Effector CD8-positive, alpha-beta T cell (primary cell): ENCODE results near the gene HOXD1.

Source experiments
- DNase-seq: peaks from one replicate; lab custom pipeline; 2025; lab: John Stamatoyannopoulos, UW

Gene HOXD1

DNA sequence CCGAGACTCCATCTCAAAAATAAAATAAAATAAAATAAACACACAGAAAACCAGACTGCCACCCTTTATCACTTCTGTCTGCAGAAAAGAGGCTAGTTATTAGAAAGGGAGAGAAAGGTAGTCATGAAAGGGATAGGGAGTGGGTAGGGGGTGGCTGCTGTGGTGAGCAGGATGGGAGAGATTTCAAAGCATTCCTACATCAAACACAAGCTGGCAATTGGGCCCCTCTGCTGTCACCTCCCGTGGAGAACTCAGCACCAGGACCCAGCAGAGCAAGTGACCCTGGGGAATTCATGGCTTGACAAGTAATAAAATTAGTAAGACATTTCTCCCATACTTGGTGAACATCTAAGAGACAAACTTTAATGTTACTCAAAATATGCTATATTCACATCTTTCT is 3.7 kb upstream of the HOXD1 start:
- DNase-seq = no peak

DNA sequence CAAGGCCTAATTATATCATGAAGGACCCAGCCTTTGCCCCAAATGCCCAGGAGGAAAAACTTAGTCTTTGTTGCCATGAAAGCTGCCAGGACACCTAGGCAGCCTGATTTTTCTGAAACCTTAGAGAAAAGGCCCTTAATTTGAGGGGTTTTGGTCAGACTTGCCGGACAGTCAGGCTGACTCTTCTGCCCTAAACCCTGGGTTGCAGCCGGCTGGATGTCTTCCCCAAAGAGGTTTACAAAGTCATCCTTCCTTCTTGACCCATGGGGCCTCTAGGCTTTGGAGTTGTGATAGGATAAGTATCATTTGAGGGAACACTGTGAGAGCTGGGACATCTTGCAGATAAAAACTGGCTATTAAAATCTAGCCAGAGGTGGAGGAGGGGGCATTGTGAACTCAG is 2.4 kb upstream of the HOXD1 start:
- no peak for DNase-seq

DNA sequence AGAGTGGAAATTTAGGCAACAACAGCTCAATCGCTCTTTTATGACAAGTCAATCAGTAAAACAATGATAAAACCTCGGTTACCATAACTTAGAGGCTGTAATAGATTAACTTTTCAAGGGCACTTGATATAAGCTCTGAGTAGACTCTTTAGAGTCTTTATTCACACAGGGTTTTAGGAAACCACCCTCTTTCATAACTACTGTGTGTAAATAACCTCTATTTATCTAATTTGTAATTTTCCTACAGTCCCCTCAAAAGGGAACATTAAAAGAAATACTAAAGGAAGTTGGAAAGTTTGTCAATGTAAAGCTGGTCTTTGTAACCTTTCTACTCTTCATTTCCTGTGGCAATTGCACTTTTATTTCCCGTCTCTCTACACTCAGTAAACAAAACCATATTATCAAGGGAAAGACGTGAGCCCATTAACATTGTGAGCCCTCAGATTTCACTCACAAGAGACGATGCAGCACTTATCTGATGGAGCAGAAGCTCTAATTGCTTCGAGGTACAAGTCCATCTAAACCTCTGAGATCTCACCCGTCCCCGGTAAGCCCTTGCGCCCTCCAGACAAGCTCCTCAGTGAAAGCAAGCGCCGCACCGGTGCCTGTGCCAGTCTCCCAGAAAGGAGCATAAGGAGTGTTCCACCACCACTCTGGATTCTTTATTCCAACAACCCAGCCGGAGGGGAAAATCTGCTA is 1.1 kb upstream of the HOXD1 start:
- no peak for DNase-seq

DNA sequence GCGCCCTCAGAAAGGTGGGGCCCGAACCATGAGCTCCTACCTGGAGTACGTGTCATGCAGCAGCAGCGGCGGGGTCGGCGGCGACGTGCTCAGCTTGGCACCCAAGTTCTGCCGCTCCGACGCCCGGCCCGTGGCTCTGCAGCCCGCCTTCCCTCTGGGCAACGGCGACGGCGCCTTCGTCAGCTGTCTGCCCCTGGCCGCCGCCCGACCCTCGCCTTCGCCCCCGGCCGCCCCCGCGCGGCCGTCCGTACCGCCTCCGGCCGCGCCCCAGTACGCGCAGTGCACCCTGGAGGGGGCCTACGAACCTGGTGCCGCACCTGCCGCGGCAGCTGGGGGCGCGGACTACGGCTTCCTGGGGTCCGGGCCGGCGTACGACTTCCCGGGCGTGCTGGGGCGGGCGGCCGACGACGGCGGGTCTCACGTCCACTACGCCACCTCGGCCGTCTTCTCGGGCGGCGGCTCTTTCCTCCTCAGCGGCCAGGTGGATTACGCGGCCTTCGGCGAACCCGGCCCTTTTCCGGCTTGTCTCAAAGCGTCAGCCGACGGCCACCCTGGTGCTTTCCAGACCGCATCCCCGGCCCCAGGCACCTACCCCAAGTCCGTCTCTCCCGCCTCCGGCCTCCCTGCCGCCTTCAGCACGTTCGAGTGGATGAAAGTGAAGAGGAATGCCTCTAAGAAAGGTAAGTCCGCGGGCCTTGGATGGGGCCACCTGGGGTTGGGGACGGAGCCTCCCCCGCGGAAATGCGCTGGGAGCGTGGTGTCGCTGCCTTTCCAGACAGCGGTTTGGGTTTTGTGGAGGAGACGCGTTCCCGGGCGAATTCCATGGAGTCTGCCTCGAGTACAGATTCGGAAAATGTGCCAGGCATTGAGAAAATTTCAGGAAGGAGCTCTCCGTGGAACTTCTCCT is 559 bp downstream of the HOXD1 start:
- DNase-seq = no peak

DNA sequence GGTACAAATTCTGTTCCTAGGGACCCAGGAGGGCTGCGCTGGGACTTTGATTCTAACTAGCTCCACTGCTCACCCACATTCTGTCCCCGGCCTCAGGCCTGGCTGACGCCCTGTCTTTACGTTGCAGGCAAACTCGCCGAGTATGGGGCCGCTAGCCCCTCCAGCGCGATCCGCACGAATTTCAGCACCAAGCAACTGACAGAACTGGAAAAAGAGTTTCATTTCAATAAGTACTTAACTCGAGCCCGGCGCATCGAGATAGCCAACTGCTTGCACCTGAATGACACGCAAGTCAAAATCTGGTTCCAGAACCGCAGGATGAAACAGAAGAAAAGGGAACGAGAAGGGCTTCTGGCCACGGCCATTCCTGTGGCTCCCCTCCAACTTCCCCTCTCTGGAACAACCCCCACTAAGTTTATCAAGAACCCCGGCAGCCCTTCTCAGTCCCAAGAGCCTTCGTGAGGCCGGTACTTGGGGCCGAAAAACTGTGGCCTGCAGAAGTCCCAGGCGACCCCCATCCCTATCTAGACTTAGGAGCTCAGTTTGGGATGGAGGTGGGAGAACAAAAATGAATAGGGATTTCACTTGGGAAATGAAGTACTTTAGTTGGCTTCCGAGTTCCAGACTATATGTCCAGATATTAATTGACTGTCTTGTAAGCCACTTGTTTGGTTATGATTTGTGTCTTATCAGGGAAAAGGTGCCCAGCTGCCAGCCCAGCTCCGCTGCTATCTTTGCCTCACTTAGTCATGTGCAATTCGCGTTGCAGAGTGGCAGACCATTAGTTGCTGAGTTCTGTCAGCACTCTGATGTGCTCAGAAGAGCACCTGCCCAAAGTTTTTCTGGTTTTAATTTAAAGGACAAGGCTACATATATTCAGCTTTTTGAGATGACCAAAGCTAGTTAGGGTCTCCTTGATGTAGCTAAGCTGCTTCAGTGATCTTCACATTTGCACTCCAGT is 1.5 kb downstream of the HOXD1 start:
- no peak for DNase-seq

DNA sequence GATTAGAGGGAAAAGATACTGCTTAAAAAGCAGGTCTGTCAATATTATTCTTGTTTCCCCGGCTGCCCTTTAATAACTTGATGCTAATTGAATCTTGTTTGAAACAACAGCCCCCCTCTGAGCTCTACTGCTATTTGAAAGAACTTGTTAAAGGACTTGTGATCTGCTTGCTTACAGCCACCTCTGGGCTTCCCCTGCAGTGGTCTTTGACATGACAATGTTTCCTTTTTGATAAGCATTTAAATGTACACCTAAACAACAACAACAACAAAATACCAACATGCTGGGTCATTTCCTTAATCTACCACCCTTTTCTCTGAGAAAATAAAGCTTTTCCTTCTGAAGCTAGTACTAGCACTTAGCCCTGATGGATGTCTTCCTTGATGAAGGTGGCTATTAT is 3.9 kb downstream of the HOXD1 start:
- DNase-seq = no peak

DNA sequence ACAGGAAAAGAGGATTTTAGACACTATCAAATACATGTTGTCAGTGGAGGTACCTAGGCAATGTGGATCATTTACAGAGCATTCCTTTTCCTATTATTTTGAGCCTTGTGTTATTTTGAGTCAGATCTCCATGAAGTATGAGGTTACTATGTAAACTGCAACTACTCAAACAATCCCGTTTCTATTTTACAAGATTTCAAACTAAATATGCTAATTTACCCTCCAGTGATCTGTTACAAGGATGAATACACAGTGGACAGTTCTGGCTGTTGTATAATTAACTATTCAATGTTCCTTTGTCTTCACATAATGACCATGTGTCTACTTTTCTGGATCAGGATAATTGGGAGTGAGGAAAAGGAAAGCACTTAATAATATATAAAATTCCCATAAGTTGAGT is 4.6 kb downstream of the HOXD1 start:
- DNase-seq = no peak

DNA sequence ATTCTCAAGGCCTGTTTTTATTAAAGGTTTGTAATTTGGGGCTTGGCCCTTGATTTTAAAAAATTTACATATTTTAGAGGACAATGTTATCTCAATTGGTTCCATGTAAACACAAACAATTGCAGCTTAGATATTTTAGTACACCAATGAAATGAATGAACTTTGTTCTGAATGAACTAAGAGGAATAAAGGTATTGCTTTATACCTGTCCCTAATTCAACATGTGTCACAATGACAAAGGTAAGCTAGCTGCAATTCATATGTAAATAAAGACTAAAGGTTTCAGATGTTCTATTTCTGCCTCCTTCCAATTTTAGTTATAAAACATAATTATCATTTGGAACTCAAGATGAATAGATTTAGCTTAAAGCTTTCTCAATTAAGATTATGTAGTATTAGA is 11.4 kb downstream of the HOXD1 start:
- no peak for DNase-seq

DNA sequence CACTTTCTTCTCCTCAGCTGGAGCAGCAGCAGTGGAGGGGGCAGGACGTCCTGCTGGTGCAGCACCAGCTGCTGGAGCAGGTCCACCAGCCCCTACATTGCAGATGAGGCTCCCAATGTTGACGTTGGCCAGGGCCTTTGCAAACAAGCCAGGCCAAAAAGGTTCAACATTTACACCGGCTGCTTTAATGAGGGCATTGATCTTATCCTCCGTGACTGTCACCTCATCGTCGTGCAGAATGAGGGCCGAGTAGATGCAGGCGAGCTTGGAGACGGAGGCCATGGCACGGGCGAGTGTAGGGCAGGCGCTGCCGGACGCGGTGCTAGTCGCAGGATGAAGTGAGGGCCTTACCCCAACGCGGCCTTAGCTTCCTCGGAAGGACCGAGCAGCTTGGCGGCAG is 12.5 kb downstream of the HOXD1 start:
- no peak for DNase-seq

DNA sequence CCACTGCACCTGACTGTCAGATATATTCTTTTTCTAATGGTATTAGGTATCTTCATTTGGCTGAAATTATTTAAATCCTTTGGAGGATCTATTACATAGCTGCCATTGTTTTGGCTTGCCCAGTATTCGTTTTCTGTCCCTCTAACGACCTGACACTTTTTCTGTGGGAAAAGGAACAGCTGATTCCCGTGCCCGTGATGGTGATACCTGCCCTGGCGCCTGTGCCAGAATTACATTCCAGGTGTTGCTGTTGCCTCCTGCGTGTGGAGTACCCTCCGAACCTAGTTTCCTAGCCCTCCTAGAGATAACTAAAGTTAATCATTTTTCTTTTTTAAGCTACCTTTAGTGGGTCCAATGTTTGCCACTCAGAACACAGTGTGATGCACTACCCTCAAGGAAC is 14.0 kb downstream of the HOXD1 start:
- DNase-seq = no peak

DNA sequence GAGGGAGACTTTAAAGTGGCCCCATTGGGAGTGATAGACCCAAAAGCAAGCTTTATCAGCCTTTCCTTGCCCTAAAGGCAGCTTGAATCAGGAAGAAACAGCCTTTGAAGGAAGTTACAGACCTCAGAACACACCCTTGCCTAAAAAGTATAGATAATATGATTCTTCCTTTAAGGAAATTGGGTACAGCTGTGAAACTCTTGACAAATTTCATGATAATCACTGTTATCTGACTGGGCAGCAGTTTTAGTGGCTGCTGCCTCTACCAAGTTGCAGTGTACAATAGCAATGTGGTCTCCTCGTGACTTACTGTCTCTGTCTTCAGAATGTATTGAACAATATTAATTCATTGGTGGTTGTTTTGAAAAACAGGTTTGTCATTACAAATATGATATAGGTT is 16.7 kb downstream of the HOXD1 start:
- DNase-seq = no peak

DNA sequence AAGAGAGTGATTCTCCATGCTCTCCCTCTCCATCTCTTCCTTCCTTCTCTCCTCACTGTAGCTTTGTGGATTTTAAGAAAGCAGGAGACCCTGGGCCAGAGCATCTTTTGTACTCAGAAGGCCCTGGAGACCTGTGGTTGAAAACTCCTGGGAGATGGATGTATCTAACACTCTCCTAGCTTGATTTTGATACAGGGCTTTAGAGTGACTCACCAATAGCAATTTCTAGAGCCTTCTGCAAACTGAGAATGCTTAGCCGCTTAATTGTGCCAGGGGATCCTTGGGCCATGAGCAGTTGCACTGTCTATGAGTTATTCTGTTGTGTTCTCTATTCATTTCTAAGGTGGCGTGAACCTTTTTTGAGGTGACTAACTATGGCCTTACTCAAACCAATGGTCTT is 17.7 kb downstream of the HOXD1 start:
- DNase-seq = no peak

DNA sequence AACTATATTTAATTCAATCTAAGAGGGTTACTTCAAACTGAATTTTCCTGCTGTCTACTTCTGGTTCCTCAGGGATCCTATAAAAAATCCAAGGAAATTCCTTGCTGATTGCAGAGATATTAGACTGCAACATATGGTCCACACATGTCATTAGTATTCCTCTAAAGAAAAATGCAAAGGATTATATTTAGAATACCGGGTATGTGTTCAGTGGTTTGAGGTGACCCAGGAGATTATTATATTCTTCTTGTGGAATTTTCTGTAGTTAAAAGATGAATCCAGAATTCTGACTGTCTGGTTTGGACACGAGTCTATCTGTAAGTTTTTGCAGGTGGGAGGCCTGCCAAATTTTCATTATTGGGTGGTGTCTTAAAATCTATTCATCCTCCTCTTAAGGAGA is 18.2 kb downstream of the HOXD1 start:
- no peak for DNase-seq

DNA sequence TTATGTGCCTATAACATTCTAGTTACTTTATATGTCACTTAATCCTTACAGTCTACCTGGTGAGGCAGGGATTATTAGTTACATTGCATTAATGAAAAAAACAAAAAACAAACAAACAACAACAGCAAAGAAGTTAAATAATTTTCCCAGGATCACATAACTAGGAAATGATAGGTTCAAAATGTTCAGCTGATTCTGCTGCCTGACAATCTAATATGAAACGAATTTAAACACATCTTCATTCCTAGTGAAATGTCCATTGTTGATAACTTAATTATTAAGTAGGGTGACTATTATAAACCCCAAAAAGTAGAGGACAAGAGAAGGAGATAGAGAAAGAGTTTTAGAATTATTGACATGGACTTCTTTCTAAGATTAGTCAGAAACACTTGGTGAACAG is 22.6 kb downstream of the HOXD1 start:
- no peak for DNase-seq

DNA sequence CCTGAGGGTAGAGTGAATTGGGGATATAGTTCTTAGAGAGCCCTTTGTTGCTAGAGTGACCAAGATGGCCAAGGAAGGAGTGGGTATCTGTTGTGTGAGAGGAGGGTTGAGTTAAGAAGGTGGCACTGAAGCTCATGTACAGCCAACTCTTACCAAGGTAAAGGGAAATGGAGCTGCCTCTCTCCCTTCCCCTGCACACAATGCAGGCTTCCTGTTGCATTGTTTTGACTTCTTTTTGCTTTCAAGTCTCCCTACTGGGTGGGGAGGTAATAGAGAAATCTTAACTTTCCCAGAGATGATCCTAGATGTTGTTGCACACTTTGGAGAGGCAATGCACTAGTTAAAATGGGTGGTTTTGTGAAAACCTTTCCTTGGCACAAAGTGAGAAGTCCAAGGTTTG is 23.8 kb downstream of the HOXD1 start:
- no peak for DNase-seq

DNA sequence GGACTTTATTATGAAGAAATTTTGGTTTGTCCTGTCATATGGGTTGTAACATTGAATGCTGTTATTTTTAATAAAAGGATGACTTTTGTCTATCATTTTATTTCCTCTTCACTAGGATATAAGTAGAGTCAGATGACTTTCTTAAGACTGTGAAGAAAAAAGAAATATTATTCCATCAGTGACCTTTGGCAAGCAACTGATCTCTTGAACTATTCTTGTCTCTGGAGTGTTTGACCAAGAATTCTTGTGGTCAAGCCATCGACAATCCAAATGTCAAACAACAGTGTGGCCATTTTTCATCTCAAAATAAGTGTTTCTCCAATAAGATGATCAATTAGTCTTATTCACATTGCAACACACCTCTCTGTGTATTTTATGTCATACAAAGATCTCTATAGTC is 24.9 kb downstream of the HOXD1 start:
- DNase-seq = no peak

DNA sequence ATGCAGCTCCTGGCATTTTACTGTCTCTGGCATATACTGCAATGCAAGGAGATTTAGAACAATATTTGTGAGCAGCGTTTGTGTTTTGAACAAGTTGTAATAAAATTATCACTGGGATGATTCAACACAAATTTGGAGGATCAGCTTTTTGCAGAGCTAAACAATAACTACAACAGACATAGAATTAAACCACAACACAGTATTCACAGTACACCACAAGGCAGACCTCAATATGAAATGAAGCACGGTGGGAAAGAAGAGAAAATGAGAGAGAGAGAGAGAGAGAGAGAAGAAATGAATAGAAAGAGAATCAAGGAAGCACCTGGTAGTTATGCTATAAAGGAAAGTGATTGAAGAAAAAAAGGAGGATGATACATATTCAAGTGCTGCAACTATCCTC is 39.4 kb downstream of the HOXD1 start:
- DNase-seq = no peak

DNA sequence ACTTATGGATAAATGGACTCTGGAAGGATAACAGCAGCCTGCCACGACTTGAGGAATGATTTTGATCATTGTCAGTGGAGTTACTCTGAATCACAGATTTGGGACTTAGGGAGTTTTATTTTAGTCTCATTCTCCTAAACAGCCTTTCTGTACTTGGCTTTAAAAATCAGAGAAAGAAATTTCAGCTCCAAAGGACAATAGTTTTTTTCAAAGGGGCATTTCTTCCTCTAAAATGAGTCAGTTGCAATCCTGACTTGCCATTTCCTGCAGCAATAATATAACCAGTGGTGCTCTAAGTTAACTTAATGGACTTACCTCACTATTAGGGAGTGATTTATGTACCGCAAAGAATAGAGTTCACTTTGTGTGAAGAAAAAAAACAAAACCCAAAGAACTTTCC is 45.7 kb downstream of the HOXD1 start:
- DNase-seq = no peak

DNA sequence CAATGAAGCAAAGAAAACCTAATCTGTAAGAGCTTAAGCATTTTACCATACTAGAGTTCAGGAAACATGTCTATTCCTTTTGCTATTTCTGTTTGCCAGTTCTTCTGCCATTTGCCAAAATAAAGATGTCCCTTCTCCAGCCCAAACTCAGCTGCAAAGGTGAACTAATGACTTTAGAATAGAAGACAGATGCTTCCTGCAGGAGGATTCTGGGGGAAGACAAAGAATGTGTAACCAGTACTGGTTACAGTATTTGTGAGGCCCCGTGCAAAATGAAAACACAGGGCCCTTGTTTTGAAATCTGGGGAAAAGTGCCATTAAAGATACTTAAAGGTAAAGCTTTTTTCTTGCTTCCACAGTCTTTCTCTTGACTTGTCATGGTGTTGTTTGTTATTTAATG is 46.5 kb downstream of the HOXD1 start:
- DNase-seq = no peak

DNA sequence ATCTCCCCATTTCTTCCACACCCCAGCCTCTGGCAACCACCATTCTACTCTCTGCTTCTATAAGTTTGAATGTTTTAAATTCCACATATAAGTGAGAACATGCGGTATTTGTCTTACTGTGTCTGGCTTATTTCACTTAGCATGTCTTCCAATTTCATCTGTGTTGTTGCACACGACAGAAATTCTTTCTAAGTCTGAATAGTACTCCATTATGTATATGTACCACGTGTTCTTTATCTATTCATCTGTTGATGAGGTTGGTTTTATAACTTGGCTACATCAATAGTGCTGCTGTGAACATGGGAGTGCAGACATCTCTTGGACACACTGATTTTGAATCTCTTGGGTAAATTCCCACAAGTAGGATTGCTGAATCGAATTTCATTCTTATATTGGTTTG is 49.0 kb downstream of the HOXD1 start:
- DNase-seq = no peak

DNA sequence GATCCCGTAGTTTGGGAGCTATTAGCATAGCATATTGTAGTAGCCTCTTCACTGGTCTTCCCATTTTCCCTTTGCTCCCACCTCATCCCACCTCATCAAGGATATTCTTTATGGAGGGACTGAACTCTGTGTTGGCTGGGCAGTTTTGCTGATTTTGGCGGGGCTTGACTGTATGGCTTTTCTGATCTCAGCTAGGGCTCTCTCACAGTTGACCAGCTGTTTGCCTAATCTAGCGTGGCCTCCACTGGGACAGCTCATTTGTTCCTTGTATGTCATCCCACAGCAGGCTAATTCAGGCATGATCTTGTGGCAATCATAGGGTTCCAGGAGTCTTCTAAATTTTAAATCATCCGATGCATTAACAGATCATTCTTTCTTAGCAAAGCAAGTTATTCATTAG is 50.6 kb downstream of the HOXD1 start:
- DNase-seq = no peak

DNA sequence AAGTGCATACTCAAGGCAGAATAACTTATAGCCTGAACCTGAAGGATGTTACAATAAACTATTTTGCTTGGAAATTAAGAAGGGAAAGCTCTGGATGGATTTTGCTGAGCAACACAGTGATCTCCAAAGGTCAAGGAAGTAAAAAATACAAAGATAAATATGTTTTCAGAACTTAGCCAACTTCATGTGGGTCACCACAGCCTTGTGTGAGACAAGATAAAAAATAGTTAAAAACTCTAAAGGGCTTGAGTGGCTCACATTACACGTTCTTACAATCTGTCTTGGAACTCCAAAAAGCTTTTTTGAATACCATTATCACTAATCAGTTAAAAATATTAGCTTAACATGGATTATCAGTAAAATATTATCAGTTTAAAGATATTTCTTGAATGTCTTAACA is 51.8 kb downstream of the HOXD1 start:
- DNase-seq = no peak
